Activated CD4-positive, alpha-beta T cell treated with anti-CD3 and anti-CD28 coated beads, Interleukin-2, amount 10 ng/mL, durations not matched to agents 24 days and 14 days (primary cell): Measurements from ENCODE around the gene EIF2D. TPM values are rescaled to one million over a fixed set of nuclear protein-coding genes. Genes with fewer than 3 reads are reported as not detected.

Source experiments
- DNase-seq: peaks from one replicate; pipeline ENCODE4 v3.0.0; 2022
- H3K27ac Mint-ChIP-seq: one replicate; pipeline ENCODE4 v1.8.0; 2022; ENCODE audit warnings: mild to moderate bottlenecking, mixed read lengths
- H3K27me3 Mint-ChIP-seq: one replicate; pipeline ENCODE4 v1.8.0; 2022; ENCODE audit warnings: mixed read lengths
- H3K36me3 Mint-ChIP-seq: one replicate; pipeline ENCODE4 v1.8.0; 2022; ENCODE audit warnings: low read depth, mild to moderate bottlenecking, mixed read lengths
- H3K4me1 Mint-ChIP-seq: one replicate; pipeline ENCODE4 v1.8.0; 2021; ENCODE audit warnings: mixed read lengths
- H3K4me3 Mint-ChIP-seq: one replicate; pipeline ENCODE4 v1.8.0; 2022; ENCODE audit warnings: mild to moderate bottlenecking, moderate library complexity, mixed read lengths
- H3K9me3 Mint-ChIP-seq: one replicate; pipeline ENCODE4 v1.8.0; 2021; ENCODE audit warnings: mixed read lengths
- intact Hi-C: fragments of 100-400 bp; cut with micrococcal nuclease; formaldehyde crosslinking; loops from one replicate; pipeline ENCODE4 v1.15.1; 2023
- total RNA-seq: library from RNA; stranded (reverse); gene quantifications from 2 replicates; pipeline ENCODE4 v1.2.3, GENCODE V29; 2022

EIF2D gene
- total RNA-seq, 1 donor from 2014 or later, result 86.6 TPM

- Mint-ChIP-seq H3K27me3 (no peaks in the 10 kb centered on the region), H3K27ac (peak overlapping the region; percentile 93), H3K36me3 (peaks cover 6% of the 10 kb centered on the region), H3K9me3 (no peaks in the 10 kb centered on the region), H3K4me1 (peaks cover 55% of the 10 kb centered on the region), H3K4me3 (no peak overlapping the region)
- intact Hi-C loops, result no loop called here
- no peak for DNase-seq
These were observed 60.8 kb downstream of the EIF2D start for GRCh38 chr1:206551296-206551985.

- H3K36me3 Mint-ChIP-seq, result peaks cover 6% of the 10 kb centered on the region
- no peak for DNase-seq
- no peak overlapping the region for H3K27ac Mint-ChIP-seq
- no peaks in the 10 kb centered on the region for H3K9me3 Mint-ChIP-seq
- H3K4me3 Mint-ChIP-seq, result no peak overlapping the region
- H3K4me1 Mint-ChIP-seq, result peaks cover 50% of the 10 kb centered on the region
- intact Hi-C loops, result no loop called here
- H3K27me3 Mint-ChIP-seq, result no peaks in the 10 kb centered on the region
These were observed 61.8 kb downstream of the EIF2D start for GRCh38 chr1:206550446-206550845.

GRCh38 chr1:206547104-206547503 is 65.2 kb downstream of the EIF2D start:
- no peak overlapping the region for H3K4me3 Mint-ChIP-seq
- H3K27ac Mint-ChIP-seq, result no peak overlapping the region
- H3K36me3 Mint-ChIP-seq, result peaks cover 6% of the 10 kb centered on the region
- intact Hi-C loops, result no loop called here
- H3K9me3 Mint-ChIP-seq, result no peaks in the 10 kb centered on the region
- DNase-seq, result no peak
- peaks cover 31% of the 10 kb centered on the region for H3K4me1 Mint-ChIP-seq
- H3K27me3 Mint-ChIP-seq, result no peaks in the 10 kb centered on the region

GRCh38 chr1:206545351-206545750 is 66.9 kb downstream of the EIF2D start:
- Mint-ChIP-seq H3K36me3 (peaks cover 6% of the 10 kb centered on the region), H3K9me3 (no peaks in the 10 kb centered on the region), H3K27ac (no peak overlapping the region), H3K27me3 (no peaks in the 10 kb centered on the region), H3K4me1 (peaks cover 18% of the 10 kb centered on the region), H3K4me3 (no peak overlapping the region)
- DNase-seq, result no peak
- intact Hi-C loops, result loop anchor here (1.0 to 2.0 kb wide), 5 partner anchors 11 to 55 kb away; no protein-coding TSS in a partner anchor

- H3K4me3 Mint-ChIP-seq, result no peak overlapping the region
- peaks cover 6% of the 10 kb centered on the region for H3K36me3 Mint-ChIP-seq
- peaks cover 17% of the 10 kb centered on the region for H3K4me1 Mint-ChIP-seq
- peak; percentile 96 for DNase-seq
- H3K27me3 Mint-ChIP-seq, result no peaks in the 10 kb centered on the region
- intact Hi-C loops, result loop anchor here (1.0 to 2.0 kb wide), 5 partner anchors 12 to 54 kb away; no protein-coding TSS in a partner anchor
- H3K27ac Mint-ChIP-seq, result peak overlapping the region; percentile 66
- no peaks in the 10 kb centered on the region for H3K9me3 Mint-ChIP-seq
These were observed 67.6 kb downstream of the EIF2D start for GRCh38 chr1:206544562-206545257.

Other genes starting within 250 kb of the EIF2D start
- 50.0 and 51.5 TPM in 2 replicates for gene IKBKE, start 142.0 kb downstream of the EIF2D start, total RNA-seq
- 193 and 196 TPM in 2 replicates for gene RASSF5, start 104.9 kb downstream of the EIF2D start, total RNA-seq
- 16.5 and 16.9 TPM in 2 replicates for gene DYRK3, start 23.1 kb upstream of the EIF2D start, total RNA-seq
- 95.1 and 97.4 TPM in 2 replicates for gene MAPKAPK2, start 72.4 kb upstream of the EIF2D start, total RNA-seq
- not detected in 2 replicates for gene IL19, start 158.3 kb upstream of the EIF2D start, total RNA-seq
- 3.4 TPM in 2 replicates for gene IL10, start 160.0 kb upstream of the EIF2D start, total RNA-seq